ENCODE results near the gene COPS3. TPM values are rescaled to one million over a fixed set of nuclear protein-coding genes. Genes with fewer than 3 reads are reported as not detected.

The COPS3 gene
- total and polyA plus RNA-seq, 2 experiments from 2014 or later, result 108 to 121 TPM

- no peak for TF ChIP-seq ZNF462 (CRISPR knock-in tag; IDR thresholded peaks at IDR 0.05)
- TF ChIP-seq NANOG (IDR thresholded peaks at IDR 0.05; ENCODE audit: borderline replicate concordance), result no peak
- TF ChIP-seq ZNF331 (CRISPR knock-in tag; IDR thresholded peaks at IDR 0.05; ENCODE audit: low read depth), result no peak
- no peak for TF ChIP-seq CREB1 (CRISPR knock-in tag; IDR thresholded peaks at IDR 0.05; ENCODE audit: low read depth)
- no peak for TF ChIP-seq EZH2 (IDR thresholded peaks at IDR 0.05; ENCODE audit: low read depth, unreplicated experiment)
- no peak for TF ChIP-seq ZNF114 (CRISPR knock-in tag; IDR thresholded peaks at IDR 0.05)
- no peak for TF ChIP-seq EZH2phosphoT487 (IDR thresholded peaks at IDR 0.05; ENCODE audit: unreplicated experiment)
- no peak for TF ChIP-seq JUNB (IDR thresholded peaks at IDR 0.05; ENCODE audit: unreplicated experiment)
- TF ChIP-seq, protein P1, sequence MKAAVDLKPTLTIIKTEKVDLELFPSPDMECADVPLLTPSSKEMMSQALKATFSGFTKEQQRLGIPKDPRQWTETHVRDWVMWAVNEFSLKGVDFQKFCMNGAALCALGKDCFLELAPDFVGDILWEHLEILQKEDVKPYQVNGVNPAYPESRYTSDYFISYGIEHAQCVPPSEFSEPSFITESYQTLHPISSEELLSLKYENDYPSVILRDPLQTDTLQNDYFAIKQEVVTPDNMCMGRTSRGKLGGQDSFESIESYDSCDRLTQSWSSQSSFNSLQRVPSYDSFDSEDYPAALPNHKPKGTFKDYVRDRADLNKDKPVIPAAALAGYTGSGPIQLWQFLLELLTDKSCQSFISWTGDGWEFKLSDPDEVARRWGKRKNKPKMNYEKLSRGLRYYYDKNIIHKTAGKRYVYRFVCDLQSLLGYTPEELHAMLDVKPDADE (IDR thresholded peaks at IDR 0.05), result no peak
Observed at GRCh38 chr17:17205368-17206123, 75.5 kb downstream of the COPS3 start (continued).
